KOPT-K1 (cell line): ENCODE data around the gene PLAC1.

ENCODE experiments used
- H3K27ac ChIP-seq: fragments of 200-600 bp; sonication (generic); 2 replicates; pipeline ENCODE4 v1.5.1; 2016; ENCODE audit warnings: antibody characterized with exemption, mild to moderate bottlenecking, low read depth, low read length; ENCODE audit not compliant: poor library complexity, severe bottlenecking
- H3K36me3 ChIP-seq: fragments of 200-600 bp; sonication (generic); 2 replicates; pipeline ENCODE4 v1.5.1; 2017; ENCODE audit warnings: antibody characterized with exemption, mild to moderate bottlenecking, low read length, moderate library complexity; ENCODE audit not compliant: insufficient read depth
- H3K9me3 ChIP-seq: fragments of 200-600 bp; sonication (generic); 2 replicates; pipeline ENCODE4 v1.5.1; 2017; ENCODE audit warnings: antibody characterized with exemption, low read length, mild to moderate bottlenecking; ENCODE audit not compliant: insufficient read depth, poor library complexity, severe bottlenecking

PLAC1 gene, protein sequence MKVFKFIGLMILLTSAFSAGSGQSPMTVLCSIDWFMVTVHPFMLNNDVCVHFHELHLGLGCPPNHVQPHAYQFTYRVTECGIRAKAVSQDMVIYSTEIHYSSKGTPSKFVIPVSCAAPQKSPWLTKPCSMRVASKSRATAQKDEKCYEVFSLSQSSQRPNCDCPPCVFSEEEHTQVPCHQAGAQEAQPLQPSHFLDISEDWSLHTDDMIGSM

DNA sequence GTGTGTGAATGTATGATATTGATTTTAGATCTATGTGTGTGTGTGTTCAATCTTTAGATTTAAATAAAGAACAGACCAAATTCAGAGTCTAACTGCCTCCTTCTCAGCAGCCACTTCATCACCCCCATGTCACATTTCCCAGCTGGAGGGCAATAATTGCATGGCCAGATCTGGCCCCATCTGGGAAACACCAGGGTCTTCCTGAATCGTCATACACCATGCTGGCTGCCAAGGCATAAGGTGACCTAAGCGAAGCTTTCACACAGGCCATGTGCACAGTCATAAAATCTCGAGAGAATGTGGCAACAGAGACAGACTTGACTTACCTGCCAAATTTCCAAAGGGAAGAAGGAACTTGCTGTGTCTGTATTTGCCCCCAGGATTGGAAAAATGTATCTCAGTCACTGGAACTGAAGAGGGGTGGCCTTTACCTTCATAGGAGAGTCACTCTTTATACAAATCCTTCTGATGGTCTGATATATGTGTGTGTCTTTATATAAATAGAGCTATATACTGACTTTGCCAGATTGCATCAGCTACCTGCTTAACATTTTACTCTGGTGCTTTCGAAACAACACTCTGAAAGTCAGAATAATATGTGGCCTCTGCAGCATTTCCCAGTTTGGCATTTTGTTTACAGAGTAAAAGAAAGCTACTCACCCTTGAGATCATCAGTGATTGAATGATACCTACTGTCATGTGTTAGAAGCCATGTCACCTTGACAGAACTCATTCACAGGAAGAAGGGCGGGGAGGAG is at the start of gene PLAC1:
Gene PLAC1, minus strand, starts transcription at position 470 of the 758 bp plus-strand sequence. CDS start 91,789 bp downstream, outside the sequence.
- H3K9me3 ChIP-seq: no peaks in the 10 kb centered on the region
- no peak within 1 kb of the TSS for H3K27ac ChIP-seq
- no peaks in the 10 kb centered on the region for H3K36me3 ChIP-seq

DNA sequence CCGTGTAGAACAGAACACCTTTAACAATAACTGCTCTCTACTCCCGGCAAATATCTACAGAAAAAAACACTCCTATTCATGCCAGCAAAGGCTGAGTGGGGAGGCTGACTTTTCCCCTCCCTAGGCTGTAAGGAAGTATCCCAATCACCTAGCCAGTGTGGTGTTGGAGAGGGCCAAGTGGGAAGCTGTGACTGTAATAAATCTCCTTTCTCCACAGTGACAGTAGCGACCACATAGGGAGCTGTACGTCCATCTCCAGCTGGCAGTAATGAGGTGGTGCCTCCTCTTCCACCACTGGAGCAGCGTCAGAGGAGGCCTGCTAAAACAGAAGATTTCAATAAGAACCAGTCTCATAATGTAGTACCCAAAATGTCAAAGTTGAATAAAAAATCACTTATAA is 47.9 kb upstream of the PLAC1 start:
- Histone ChIP-seq H3K36me3 (no peaks in the 10 kb centered on the region), H3K9me3 (no peaks in the 10 kb centered on the region), H3K27ac (no peak overlapping the region)

DNA sequence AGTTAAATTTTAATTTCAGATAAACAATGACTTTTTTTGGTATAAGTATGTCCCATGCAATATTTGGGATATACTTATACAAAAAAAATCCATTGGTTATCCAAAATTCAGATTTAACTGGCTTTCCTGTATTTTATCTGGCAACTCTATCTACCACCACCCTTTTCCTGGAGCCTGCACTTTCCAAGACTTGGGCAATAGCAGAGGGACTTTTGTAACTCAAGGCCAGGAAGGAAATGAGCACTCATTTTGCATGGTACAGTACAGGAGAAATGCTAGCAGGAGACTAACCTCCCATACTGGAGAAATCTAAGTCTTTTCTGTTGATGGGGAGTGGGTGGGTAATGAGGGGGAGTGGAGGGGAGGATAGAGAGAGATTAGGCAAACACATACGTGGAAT is 37.7 kb upstream of the PLAC1 start:
- Histone ChIP-seq H3K36me3 (no peaks in the 10 kb centered on the region), H3K27ac (no peak overlapping the region), H3K9me3 (no peaks in the 10 kb centered on the region)

DNA sequence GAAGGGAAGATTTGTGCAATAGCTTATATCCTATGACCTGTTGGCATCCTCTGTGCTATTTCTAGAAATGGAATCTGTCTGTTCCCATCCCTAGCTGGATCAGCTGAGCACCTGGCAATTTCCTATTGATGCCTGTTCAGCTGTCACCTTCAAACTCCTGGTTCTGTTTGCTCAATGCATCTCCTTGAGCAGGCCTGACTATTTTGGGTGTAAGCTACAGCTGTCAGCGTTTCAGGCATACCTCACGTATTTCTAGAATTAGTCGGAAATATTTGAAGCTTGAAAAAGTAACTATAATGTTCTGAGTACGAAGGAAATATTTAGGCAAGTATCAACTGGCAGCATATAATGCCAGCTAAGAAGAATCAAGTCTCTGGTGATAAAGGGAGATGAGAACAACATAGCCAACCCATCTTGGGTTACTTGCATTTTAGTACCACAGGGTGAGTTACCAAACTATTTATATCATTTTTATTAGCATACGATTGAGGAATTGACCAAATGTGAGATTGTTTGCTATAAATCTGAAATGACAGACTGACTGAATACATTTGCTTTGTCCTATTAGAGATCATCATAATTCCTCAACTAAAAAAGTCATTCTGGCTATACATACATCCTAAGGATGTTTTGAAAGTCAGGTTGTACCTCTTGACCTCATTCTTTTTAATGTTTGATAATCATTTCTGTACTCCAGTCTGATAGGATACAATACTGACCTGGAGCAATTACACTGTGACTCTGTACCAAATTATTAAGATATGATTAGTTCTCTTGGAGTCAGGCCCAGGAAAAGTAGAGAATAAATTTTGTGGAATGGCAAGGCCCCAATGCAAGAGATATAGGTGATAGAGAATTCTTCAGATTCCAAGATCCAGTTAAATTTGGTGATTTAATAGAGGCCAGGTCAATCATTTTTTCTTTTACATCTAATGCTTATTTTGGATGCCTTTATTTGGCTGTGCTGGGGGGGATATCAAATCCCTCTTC is 36.4 kb upstream of the PLAC1 start:
- H3K36me3 ChIP-seq: no peaks in the 10 kb centered on the region
- H3K27ac ChIP-seq: no peak overlapping the region
- no peaks in the 10 kb centered on the region for H3K9me3 ChIP-seq

DNA sequence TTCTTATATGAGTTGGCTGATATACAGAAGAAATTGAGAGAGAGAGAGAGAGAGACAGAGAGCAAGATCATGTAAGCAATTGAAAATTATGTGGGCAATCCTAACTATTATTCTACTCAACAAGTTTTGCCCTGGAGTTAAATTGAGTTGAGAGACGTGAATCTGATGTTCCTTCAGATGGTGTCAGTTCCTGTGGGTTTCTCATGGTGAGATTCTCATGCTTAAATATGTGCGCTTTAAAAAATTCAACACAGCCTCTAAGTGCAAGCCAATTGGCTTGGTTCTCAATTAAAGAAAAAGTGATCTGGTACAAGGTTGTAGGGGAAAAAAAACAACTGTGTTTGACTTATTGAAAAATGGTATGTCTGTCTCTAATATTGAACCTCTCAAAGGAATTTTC is 35.4 kb upstream of the PLAC1 start:
- no peaks in the 10 kb centered on the region for H3K9me3 ChIP-seq
- H3K36me3 ChIP-seq: no peaks in the 10 kb centered on the region
- no peak overlapping the region for H3K27ac ChIP-seq

DNA sequence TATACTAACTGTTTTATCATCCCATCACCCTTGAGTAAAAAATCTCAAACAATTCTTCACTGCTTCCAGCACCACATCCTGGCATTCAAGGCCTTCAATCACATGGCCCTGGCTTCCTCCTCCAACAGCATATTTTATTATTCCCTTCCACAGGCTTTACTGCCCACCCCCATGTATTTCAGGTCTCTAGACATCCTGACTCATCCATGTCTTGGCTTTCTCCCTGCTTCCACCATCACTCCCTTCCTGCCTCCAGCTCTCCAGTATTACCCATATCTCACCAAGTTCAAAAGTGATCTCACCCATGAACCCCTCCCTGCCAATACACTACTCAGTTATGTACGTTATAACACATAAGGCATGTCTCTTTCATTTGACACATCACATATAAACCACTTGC is 34.7 kb upstream of the PLAC1 start:
- no peaks in the 10 kb centered on the region for H3K9me3 ChIP-seq
- no peaks in the 10 kb centered on the region for H3K36me3 ChIP-seq
- no peak overlapping the region for H3K27ac ChIP-seq

DNA sequence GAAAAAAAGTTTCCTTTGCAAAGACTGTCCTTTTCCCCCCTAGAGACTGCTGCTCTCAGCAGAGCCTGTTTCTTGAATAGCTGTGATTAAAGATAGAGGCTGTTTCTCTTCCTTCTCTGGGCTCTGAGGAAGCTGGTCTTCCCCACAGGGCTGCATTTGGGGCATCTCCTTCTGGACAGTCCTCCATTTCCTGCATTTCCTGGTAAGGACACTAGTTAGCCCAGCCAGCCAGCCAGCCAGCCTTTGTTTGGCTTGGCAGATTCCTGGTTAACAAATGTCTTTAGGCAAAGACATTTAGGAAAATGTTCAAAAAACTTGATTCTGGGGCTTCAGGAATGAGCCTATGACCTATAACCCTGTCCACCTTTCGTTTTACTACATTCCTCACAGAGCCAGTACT is 34.0 kb upstream of the PLAC1 start:
- Histone ChIP-seq H3K9me3 (no peaks in the 10 kb centered on the region), H3K36me3 (no peaks in the 10 kb centered on the region), H3K27ac (no peak overlapping the region)

DNA sequence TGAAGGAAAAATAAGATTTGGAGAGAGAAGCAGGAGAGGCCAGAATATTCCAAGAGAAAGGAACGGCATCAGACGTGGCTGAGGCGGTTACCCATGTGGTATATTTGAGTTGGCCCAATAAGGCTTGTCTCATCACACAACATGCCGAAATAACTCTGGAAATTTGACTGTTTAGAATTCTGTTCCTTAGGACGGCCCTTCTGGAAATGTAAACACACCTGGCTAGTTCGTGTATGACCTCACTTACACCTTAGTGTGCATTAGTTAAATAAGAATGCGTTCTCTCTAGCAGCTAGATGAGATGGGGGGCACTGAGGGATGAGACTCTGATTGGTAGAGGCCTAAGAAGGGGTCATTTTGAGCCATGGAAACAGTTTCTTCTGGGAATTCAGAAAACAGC is 33.2 kb upstream of the PLAC1 start:
- Histone ChIP-seq H3K9me3 (no peaks in the 10 kb centered on the region), H3K36me3 (no peaks in the 10 kb centered on the region), H3K27ac (no peak overlapping the region)

DNA sequence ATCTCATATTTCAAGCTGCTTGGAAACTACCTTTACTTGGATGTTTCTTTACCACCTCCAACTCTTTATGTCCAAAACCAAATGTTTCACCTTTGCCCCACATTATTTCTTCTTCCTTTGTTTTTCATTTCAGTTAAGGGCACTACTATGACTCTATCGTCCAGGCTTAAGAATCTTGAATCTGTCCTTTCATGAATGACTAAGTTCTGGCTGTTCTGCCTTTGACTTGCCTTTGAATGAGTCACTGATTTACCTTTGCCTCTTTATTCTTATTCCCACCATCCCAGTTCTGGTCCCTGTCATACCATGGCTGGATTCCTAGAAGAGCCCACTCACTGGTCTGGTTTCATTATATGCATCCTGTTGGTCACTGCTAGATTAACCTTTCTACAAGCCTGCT is 30.6 kb upstream of the PLAC1 start:
- no peaks in the 10 kb centered on the region for H3K36me3 ChIP-seq

DNA sequence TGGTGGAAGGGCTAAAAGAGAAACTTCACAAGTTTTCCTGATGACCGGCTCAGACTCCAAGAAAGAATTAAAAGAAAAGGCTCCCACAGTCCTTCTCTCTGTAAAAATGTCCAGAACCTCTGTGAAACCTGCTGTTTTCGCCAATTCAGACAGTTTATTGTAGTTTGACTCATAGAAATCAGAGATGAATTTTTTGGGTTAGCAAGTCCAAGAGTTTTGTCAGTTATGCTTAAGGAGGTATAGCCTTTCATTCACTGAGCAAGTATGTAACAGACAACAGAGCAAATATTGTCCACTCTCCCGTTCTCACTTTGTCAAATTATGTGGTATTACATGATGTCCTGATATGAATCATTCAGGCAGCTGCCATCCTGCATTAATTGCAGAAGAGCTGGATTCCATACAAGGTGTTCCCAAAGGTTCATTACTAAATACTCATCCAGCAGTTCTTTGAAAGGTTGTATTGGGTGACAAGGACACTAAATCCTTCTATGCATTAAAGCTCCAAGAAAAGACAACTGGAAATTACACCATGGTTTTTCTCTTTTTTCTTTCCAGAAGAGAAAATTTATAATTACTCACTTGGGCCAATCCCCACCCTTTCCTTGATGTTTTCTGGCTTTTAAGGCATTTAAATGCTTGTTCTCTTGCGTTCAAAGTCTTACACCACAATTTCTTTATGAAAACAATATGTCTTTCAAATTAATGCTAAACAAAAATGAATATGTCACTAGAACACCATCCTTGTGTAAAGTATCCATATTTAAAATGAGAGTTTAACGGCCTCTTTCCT is 30.0 kb upstream of the PLAC1 start:
- H3K27ac ChIP-seq: no peak overlapping the region
- H3K9me3 ChIP-seq: no peaks in the 10 kb centered on the region
- no peaks in the 10 kb centered on the region for H3K36me3 ChIP-seq

More for the DNA sequence above, 30.6 kb upstream of the PLAC1 start:
- Histone ChIP-seq H3K27ac (no peak overlapping the region), H3K9me3 (no peaks in the 10 kb centered on the region)

DNA sequence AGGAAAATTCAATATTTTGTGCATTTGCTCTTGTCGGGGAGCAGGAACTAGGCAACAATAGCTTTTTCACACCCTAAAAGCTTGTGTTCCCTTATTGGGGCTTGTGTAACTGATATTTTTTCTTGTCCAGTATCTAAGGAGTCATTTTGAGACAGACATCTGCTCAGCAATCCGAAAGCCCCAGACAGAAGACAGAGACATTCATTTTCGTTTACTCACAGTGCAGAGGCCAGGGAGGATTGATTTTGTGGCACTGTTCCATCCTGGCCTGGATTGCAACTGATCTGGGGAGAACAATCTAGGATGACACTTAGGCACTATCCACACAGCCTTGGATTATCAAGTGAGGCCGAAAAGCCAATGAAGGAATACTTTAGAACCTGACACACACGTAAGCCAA is 27.4 kb upstream of the PLAC1 start:
- no peaks in the 10 kb centered on the region for H3K9me3 ChIP-seq
- H3K36me3 ChIP-seq: no peaks in the 10 kb centered on the region
- no peak overlapping the region for H3K27ac ChIP-seq

DNA sequence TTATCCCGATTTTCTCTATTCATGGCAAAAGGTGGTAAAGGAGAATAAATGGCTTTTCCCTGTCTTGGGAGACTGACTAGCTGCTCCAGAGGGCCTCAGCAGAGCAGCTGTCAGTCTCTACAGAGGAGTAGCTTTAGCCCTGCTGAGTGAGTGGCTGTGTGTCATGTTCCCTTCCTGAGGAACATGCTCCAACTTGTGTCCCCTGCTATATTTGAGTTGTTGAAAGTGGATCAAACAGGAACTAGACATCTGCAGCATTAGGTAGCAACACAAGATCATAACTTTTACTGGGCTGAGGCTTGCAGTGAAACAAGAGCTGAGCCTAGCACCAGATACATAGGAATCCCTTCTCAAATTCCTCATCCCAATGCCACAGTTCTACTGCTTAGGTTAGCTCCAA is 26.7 kb upstream of the PLAC1 start:
- Histone ChIP-seq H3K9me3 (no peaks in the 10 kb centered on the region), H3K27ac (no peak overlapping the region), H3K36me3 (no peaks in the 10 kb centered on the region)

DNA sequence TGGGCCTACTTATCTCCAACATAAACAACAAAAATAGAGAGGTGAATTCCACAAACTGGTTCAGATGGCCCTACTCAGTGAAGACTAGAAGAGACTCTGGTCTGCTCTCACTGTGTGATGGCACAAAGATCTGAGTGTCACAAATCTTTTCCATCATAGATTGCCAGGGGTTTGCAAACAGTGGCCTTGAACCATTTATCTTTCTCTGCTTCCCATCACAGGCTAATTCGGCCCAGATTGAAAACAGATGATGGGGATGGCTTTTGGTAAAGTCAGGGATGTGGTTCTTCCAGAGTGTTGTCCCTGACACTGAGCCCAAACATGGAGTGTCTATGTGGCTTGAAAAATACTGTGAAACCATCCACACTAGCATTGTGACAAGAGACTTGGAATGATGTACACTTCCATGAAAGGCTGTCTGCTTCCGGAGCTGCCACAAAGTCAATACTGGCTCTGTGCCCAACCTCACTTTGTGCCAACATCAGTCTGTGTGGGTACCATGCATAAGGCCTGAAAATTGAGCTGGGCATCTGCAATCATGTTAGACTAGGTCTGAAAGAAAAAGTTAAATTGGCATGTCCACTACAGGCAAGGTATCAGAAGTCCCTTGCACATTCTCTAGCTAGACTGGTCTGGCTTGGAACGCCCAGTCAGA is 25.2 kb upstream of the PLAC1 start:
- Histone ChIP-seq H3K36me3 (no peaks in the 10 kb centered on the region), H3K27ac (no peak overlapping the region)

DNA sequence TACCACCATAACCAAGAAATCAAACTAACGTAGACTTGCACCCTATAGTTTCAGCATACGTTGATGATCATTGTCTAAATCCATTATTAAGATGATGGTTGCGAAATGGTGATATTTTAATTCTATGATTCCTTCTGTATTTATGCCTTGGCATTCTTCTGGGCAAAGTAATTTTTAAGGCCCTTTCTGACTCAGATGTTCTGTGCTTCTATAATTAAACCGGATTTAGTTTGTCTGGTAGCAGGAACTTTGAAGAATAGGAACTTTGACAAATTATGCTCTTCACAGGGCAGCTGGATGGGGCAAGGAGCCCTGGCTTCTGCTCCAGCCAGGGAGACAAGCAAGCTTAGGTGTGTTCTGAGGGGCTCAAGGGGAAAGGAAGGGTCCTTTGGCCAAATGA is 23.8 kb upstream of the PLAC1 start:
- Histone ChIP-seq H3K36me3 (no peaks in the 10 kb centered on the region), H3K27ac (no peak overlapping the region), H3K9me3 (no peaks in the 10 kb centered on the region)

More for the DNA sequence above, 25.2 kb upstream of the PLAC1 start:
- H3K9me3 ChIP-seq: no peaks in the 10 kb centered on the region
